Endothelial cell of umbilical vein (primary cell): ENCODE results near the gene CDC20B. TPM values are rescaled to one million over a fixed set of nuclear protein-coding genes. Genes with fewer than 3 reads are reported as not detected.
"Not testable (repeated sequence)": the region's sequence is repeated elsewhere in the genome, so short reads cannot be mapped to it uniquely, and the experiment has no call there.

Experiments
- BruUV-seq: library from RNA; stranded (reverse); fragments of 400-500 nt; replicated peaks from 2 replicates; lab custom pipeline; 2021; lab: Mats Ljungman, UMichigan
- CTCF ChIA-PET: fragments of 300-600, 350-600 bp; sonication (Branson Sonifier 250); formaldehyde crosslinking; loops from one replicate; lab custom pipeline; 2021; ENCODE audit warnings: antibody characterized with exemption, inconsistent platforms; lab: Charles Lee
- POLR2A ChIA-PET: fragments of 300-600, 350-600 bp; sonication (Branson Sonifier 250); formaldehyde crosslinking; loops from one replicate; lab custom pipeline; 2021; ENCODE audit warnings: antibody characterized with exemption, inconsistent platforms; lab: Charles Lee
- DNase-seq: peaks from one replicate; pipeline ENCODE4 v3.0.0-alpha.2; 2011; ENCODE audit warnings: low read depth, low spot score
- FAIRE-seq: peaks from 2 replicates; lab custom pipeline; 2011; peaks lifted over from hg19 to GRCh38; lab: Jason Lieb, UNC
- H2AFZ ChIP-seq: 2 replicates; pipeline ENCODE4 v1.6.0; 2012; ENCODE audit warnings: low read depth, low read length, control low read depth, inconsistent platforms
- H3K27ac ChIP-seq: 2 replicates; pipeline ENCODE4 v1.5.1; 2011; ENCODE audit warnings: low read depth, mild to moderate bottlenecking, control low read depth, low read length, moderate library complexity; ENCODE audit not compliant: insufficient read depth
- H3K27me3 ChIP-seq, 2 experiments: 2 replicates each; pipeline versions ENCODE4 v1.6.0 to v1.6.1; 2011; ENCODE audit warnings: low read length in 2 of 2, mixed read lengths in 1 of 2; ENCODE audit not compliant: control insufficient read depth in 2 of 2, insufficient read depth in 2 of 2
- H3K36me3 ChIP-seq, 2 experiments: 2 replicates in 1 of 2; 3 replicates in 1 of 2; pipeline ENCODE4 v1.5.1; 2011; ENCODE audit warnings: low read length in 2 of 2, mild to moderate bottlenecking in 1 of 2, moderate library complexity in 1 of 2; ENCODE audit not compliant: control insufficient read depth in 2 of 2, insufficient read depth in 2 of 2; ENCODE audit errors: extremely low read depth in 1 of 2
- H3K4me1 ChIP-seq: 3 replicates; pipeline ENCODE4 v1.5.1; 2011; ENCODE audit warnings: mild to moderate bottlenecking, low read length; ENCODE audit not compliant: control insufficient read depth, insufficient read depth; ENCODE audit errors: extremely low read depth
- H3K4me2 ChIP-seq: 2 replicates; pipeline ENCODE4 v1.6.1; 2011; ENCODE audit warnings: low read length, control low read depth, mixed read lengths; ENCODE audit not compliant: insufficient read depth
- H3K4me3 ChIP-seq, 3 experiments: fragments of 200-600 bp in 1 of 3; sonication (generic), shearing (Covaris generic) in 1 of 3; replicated peaks in 1 of 3; 2 replicates each; pipeline ENCODE4 v1.5.1; 2011 to 2016; ENCODE audit warnings: control low read depth in 3 of 3, low read length in 3 of 3, mild to moderate bottlenecking in 2 of 3, inconsistent platforms in 1 of 3, low read depth in 1 of 3, moderate library complexity in 1 of 3; ENCODE audit not compliant: insufficient read depth in 1 of 3
- H3K79me2 ChIP-seq: 2 replicates; pipeline ENCODE4 v1.6.0; 2012; ENCODE audit warnings: low read length, inconsistent platforms; ENCODE audit not compliant: control insufficient read depth, insufficient read depth
- H3K9ac ChIP-seq: replicated peaks from 2 replicates; pipeline ENCODE3; 2011; ENCODE audit warnings: low read length, control low read depth; ENCODE audit not compliant: insufficient read depth; ENCODE audit errors: extremely low read depth
- H3K9me1 ChIP-seq: replicated peaks from 3 replicates; pipeline ENCODE4 v1.6.0; 2011; ENCODE audit warnings: mild to moderate bottlenecking, low read length; ENCODE audit not compliant: control insufficient read depth, insufficient read depth; ENCODE audit errors: extremely low read depth
- H3K9me3 ChIP-seq: replicated peaks from 2 replicates; pipeline ENCODE4 v1.5.1; 2012; ENCODE audit warnings: low read length, inconsistent platforms; ENCODE audit not compliant: control insufficient read depth, insufficient read depth
- H4K20me1 ChIP-seq: replicated peaks from 2 replicates; pipeline ENCODE3; 2011; ENCODE audit warnings: mild to moderate bottlenecking, low read length; ENCODE audit not compliant: control insufficient read depth, insufficient read depth; ENCODE audit errors: extremely low read depth
- CTCF ChIP-seq, 2 donors: IDR thresholded peaks; 1 replicate in 1 of 2; 2 replicates in 1 of 2; pipeline ENCODE4 v1.5.1; 2011; ENCODE audit warnings: low read length in 2 of 2, mild to moderate bottlenecking in 2 of 2, moderate library complexity in 2 of 2, control low read depth in 1 of 2, inconsistent platforms in 1 of 2, low read depth in 1 of 2; ENCODE audit not compliant: insufficient read depth in 1 of 2; ENCODE audit errors: extremely low read depth in 1 of 2
- EZH2 ChIP-seq: IDR thresholded peaks from 2 replicates; pipeline ENCODE4 v1.6.1; 2012; ENCODE audit warnings: borderline replicate concordance, low read depth, mild to moderate bottlenecking, moderate library complexity, low read length, inconsistent platforms; ENCODE audit not compliant: severe bottlenecking
- FOS ChIP-seq: IDR thresholded peaks from 2 replicates; pipeline ENCODE4 v1.6.1; 2011; ENCODE audit warnings: mild to moderate bottlenecking, low read length, moderate library complexity, borderline replicate concordance; ENCODE audit not compliant: insufficient read depth
- GATA2 ChIP-seq: IDR thresholded peaks from 2 replicates; pipeline ENCODE4 v1.7.0; 2011; ENCODE audit warnings: low read depth, mild to moderate bottlenecking, moderate library complexity, mixed read lengths, low read length; ENCODE audit not compliant: insufficient read length, insufficient read depth
- JUN ChIP-seq: IDR thresholded peaks from 2 replicates; pipeline ENCODE4 v1.6.1; 2011; ENCODE audit warnings: borderline replicate concordance, low read depth; ENCODE audit not compliant: insufficient read length, insufficient read depth
- MAX ChIP-seq: IDR thresholded peaks from 2 replicates; pipeline ENCODE4 v1.6.1; 2011; ENCODE audit not compliant: insufficient read depth, insufficient read length
- MYC ChIP-seq: IDR thresholded peaks from one replicate; pipeline ENCODE4 v1.6.1; 2011; ENCODE audit warnings: mild to moderate bottlenecking, low read depth, low read length
- POLR2A ChIP-seq: IDR thresholded peaks from 2 replicates; pipeline ENCODE4 v1.6.1; 2012; ENCODE audit warnings: low read depth, mild to moderate bottlenecking, control low read depth, low read length
- POLR2AphosphoS5 ChIP-seq: IDR thresholded peaks from 2 replicates; pipeline ENCODE4 v1.6.1; 2012; ENCODE audit warnings: low read depth, mild to moderate bottlenecking, control low read depth, low read length, moderate library complexity; ENCODE audit not compliant: insufficient read depth
- dilution Hi-C: fragments of 300-500 bp; cut with MboI; formaldehyde crosslinking; loops from one replicate; pipeline ENCODE4 v1.15.0; 2019; ENCODE audit warnings: low sequenced_read_pairs; ENCODE audit not compliant: extremely low pct_ligation_motif_present
- intact Hi-C: fragments of 100-400 bp; cut with micrococcal nuclease; formaldehyde crosslinking; loops from one replicate; pipeline ENCODE4 v1.10.0; 2022
- polyA plus RNA-seq, 4 experiments: library from polyadenylated mRNA; depleted of rRNA in 3 of 4; stranded (reverse) in 3 of 4; unstranded in 1 of 4; fragments of >200 nt; gene quantifications; 2 replicates each; pipeline versions ENCODE4 v1.2.1 to v1.2.3, GENCODE V29; 2011 to 2012; ENCODE audit warnings: missing spikeins in 1 of 4
- total RNA-seq: library from RNA; stranded (reverse); gene quantifications from 2 replicates; pipeline ENCODE4 v1.2.3, GENCODE V29; 2021

Gene CDC20B
- total and polyA plus RNA-seq, 2 donors (not counting 3 experiments of a cell fraction or from before 2014, with no cell fraction given) = 0.22 TPM

DNA sequence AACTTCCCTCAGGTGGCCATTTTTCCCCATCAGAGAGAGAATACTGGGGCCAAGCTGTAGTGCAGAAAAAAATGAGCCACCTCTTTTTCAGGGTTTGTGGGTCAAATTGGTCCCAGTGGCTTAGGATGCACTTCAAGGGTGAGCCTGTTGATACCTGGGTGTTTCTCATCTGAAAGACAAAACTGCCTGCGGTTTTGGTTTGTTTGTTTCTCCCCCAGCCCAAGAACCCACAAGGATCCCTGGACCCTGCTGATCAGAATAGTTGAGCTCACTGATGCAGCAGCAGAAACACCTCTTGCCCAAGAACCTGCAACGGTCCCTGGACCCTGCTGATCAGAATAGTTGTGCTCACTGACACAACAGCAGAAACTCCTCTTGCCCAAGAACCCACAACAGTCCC, 83.7 kb downstream of the CDC20B start:
- H3K79me2 ChIP-seq, dilution Hi-C loops, H3K27ac ChIP-seq, H3K9me3 ChIP-seq, H4K20me1 ChIP-seq, POLR2A ChIA-PET, H3K36me3 ChIP-seq, H3K9me1 ChIP-seq, H3K4me2 ChIP-seq, DNase-seq, H3K4me1 ChIP-seq, H3K9ac ChIP-seq, FAIRE-seq, H3K27me3 ChIP-seq, BruUV-seq, intact Hi-C loops, H2AFZ ChIP-seq, H3K4me3 ChIP-seq: not testable (repeated sequence)
- CTCF ChIA-PET = interaction anchor here (0.6 kb wide), 1 partner anchor 1329 kb away, joined by 3 read pairs; no protein-coding TSS in a partner anchor

DNA sequence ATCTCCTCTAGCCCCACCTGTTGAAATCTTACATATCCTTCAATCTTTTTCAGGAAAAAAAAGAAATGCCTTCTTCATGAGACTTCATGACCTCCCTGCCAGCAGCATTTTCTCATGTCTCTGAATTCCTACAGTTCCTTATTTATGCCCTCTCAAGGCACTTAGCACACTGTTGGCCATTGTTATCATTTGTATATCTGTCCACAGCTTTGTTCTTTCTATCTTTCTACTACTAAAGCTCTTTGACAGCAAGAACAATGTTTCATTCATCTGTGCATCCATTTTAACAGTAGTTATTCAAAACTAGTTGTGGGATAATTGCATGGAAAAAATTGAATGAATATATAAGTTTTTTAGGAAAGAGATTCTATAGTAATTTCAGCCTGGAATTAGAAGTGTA, 91.4 kb downstream of the CDC20B start:
- ChIA-PET POLR2A (no interaction called here), CTCF (no interaction called here)
- dilution Hi-C loops (no loop called here), intact Hi-C loops (no loop called here)
- no peaks in the 10 kb centered on the region for H3K4me1 ChIP-seq
- H3K9ac ChIP-seq = no peak overlapping the region
- H3K9me3 ChIP-seq = no peaks in the 10 kb centered on the region
- no peak overlapping the region for H3K4me3 ChIP-seq
- BruUV-seq = no TSS peak
- FAIRE-seq = no peak
- peaks cover 0 to 4% of the 10 kb centered on the region in 2 experiments for H3K27me3 ChIP-seq
- H3K4me2 ChIP-seq = no peak overlapping the region
- no peaks in the 10 kb centered on the region for H3K79me2 ChIP-seq
- no peak for TF ChIP-seq EZH2
- TF ChIP-seq FOS = no peak
- TF ChIP-seq POLR2A = no peak
- no peak for TF ChIP-seq CTCF (IDR thresholded peaks at IDR 0.05; ENCODE audit: extremely low read depth in 1 of 2, insufficient read depth in 1 of 2, low read depth in 1 of 2, low read length in 2 of 2)
- no peak for TF ChIP-seq MYC
- no peak for TF ChIP-seq GATA2
- TF ChIP-seq POLR2AphosphoS5 = no peak
- no peak for TF ChIP-seq MAX
- no peak for TF ChIP-seq JUN
- DNase-seq = no peak
- H3K27ac ChIP-seq = no peak overlapping the region
- no peaks in the 10 kb centered on the region for H3K9me1 ChIP-seq
- H4K20me1 ChIP-seq = no peaks in the 10 kb centered on the region
- no peak overlapping the region for H2AFZ ChIP-seq
- no peaks in the 10 kb centered on the region for H3K36me3 ChIP-seq
